Fibroblast of lung (primary cell): Measurements from ENCODE around the gene SCTR. TPM values are rescaled to one million over a fixed set of nuclear protein-coding genes. Genes with fewer than 3 reads are reported as not detected.

ENCODE experiments used
- DNase-seq, 2 donors: peaks; one replicate each; pipeline versions ENCODE4 v3.0.0 to v3.0.0-alpha.2; 2010; ENCODE audit warnings: low read depth in 2 of 2
- H2AFZ ChIP-seq: 2 replicates; pipeline ENCODE4 v1.5.1; 2012; ENCODE audit warnings: low read length, control low read depth, inconsistent platforms
- H3K27ac ChIP-seq: 2 replicates; pipeline ENCODE4 v1.5.1; 2011; ENCODE audit warnings: low read length, control low read depth; ENCODE audit not compliant: insufficient read depth
- H3K27me3 ChIP-seq: 2 replicates; pipeline ENCODE4 v1.5.1; 2011; ENCODE audit warnings: mild to moderate bottlenecking, low read length; ENCODE audit not compliant: control insufficient read depth, insufficient read depth
- H3K36me3 ChIP-seq: 2 replicates; pipeline ENCODE4 v1.5.1; 2011; ENCODE audit warnings: low read length; ENCODE audit not compliant: control insufficient read depth, insufficient read depth
- H3K4me1 ChIP-seq: 2 replicates; pipeline ENCODE4 v1.5.1; 2011; ENCODE audit warnings: low read length; ENCODE audit not compliant: control insufficient read depth, insufficient read depth; ENCODE audit errors: extremely low read depth
- H3K4me2 ChIP-seq: 2 replicates; pipeline ENCODE4 v1.5.1; 2011; ENCODE audit warnings: low read length, control low read depth; ENCODE audit not compliant: insufficient read depth; ENCODE audit errors: extremely low read depth
- H3K4me3 ChIP-seq, 4 experiments: fragments of 200-600 bp in 1 of 4; sonication (generic) in 1 of 4; replicated peaks in 1 of 4; 2 replicates each; pipeline ENCODE4 v1.5.1; 2011 to 2016; ENCODE audit warnings: low read length in 4 of 4, low read depth in 3 of 4, mild to moderate bottlenecking in 3 of 4, control low read depth in 2 of 4, inconsistent platforms in 1 of 4, mixed read lengths in 1 of 4; ENCODE audit not compliant: insufficient read depth in 1 of 4; ENCODE audit errors: control extremely low read depth in 1 of 4
- H3K79me2 ChIP-seq: 2 replicates; pipeline ENCODE4 v1.5.1; 2012; ENCODE audit warnings: mild to moderate bottlenecking, low read length, inconsistent platforms; ENCODE audit not compliant: control insufficient read depth, insufficient read depth
- H3K9ac ChIP-seq: 2 replicates; pipeline ENCODE4 v1.5.1; 2011; ENCODE audit warnings: mild to moderate bottlenecking, low read length, control low read depth; ENCODE audit not compliant: insufficient read depth
- H3K9me3 ChIP-seq: 2 replicates; pipeline ENCODE4 v1.5.1; 2012; ENCODE audit warnings: low read depth, low read length; ENCODE audit not compliant: control insufficient read depth, insufficient read depth
- H4K20me1 ChIP-seq: 2 replicates; pipeline ENCODE4 v1.5.1; 2011; ENCODE audit warnings: low read length; ENCODE audit not compliant: control insufficient read depth, insufficient read depth; ENCODE audit errors: extremely low read depth
- EZH2 ChIP-seq: IDR thresholded peaks from 2 replicates; pipeline ENCODE4 v1.5.1; 2012; ENCODE audit warnings: low read length, control low read depth, mild to moderate bottlenecking; ENCODE audit errors: missing control alignments
- polyA plus RNA-seq, 2 donors: library from polyadenylated mRNA; depleted of rRNA in 1 of 2; stranded (reverse) in 1 of 2; unstranded in 1 of 2; fragments of >200 nt; gene quantifications; 2 replicates each; pipeline ENCODE4 v1.2.1, GENCODE V29; 2011 to 2012; ENCODE audit warnings: missing spikeins in 1 of 2
- total RNA-seq: library from RNA; depleted of rRNA; stranded (reverse); fragments of >200 nt; gene quantifications from 2 replicates; pipeline ENCODE4 v1.2.1, GENCODE V29; 2014
- TF ChIP-seq, protein P1 (sequence below), 2 donors: IDR thresholded peaks in 1 of 2; conservative IDR thresholded peaks in 1 of 2; 1 replicate in 1 of 2; 2 replicates in 1 of 2; pipeline ENCODE4 v1.5.1; 2011 to 2012; ENCODE audit warnings: low read length in 2 of 2, control low read depth in 1 of 2, inconsistent platforms in 1 of 2, low read depth in 1 of 2, mild to moderate bottlenecking in 1 of 2

The SCTR gene
- total and polyA plus RNA-seq, 2 donors (not counting 1 experiment from before 2014, with no cell fraction given), result not detected

- H3K4me1 ChIP-seq, result no peaks in the 10 kb centered on the region
- no peak for DNase-seq
- no peak overlapping the region for H3K27ac ChIP-seq
- H3K4me3 ChIP-seq, result no peak overlapping the region
- H3K79me2 ChIP-seq, result no peaks in the 10 kb centered on the region
- H3K4me2 ChIP-seq, result no peak overlapping the region
- no peaks in the 10 kb centered on the region for H4K20me1 ChIP-seq
- H3K9ac ChIP-seq, result no peak overlapping the region
- TF ChIP-seq, protein P1, sequence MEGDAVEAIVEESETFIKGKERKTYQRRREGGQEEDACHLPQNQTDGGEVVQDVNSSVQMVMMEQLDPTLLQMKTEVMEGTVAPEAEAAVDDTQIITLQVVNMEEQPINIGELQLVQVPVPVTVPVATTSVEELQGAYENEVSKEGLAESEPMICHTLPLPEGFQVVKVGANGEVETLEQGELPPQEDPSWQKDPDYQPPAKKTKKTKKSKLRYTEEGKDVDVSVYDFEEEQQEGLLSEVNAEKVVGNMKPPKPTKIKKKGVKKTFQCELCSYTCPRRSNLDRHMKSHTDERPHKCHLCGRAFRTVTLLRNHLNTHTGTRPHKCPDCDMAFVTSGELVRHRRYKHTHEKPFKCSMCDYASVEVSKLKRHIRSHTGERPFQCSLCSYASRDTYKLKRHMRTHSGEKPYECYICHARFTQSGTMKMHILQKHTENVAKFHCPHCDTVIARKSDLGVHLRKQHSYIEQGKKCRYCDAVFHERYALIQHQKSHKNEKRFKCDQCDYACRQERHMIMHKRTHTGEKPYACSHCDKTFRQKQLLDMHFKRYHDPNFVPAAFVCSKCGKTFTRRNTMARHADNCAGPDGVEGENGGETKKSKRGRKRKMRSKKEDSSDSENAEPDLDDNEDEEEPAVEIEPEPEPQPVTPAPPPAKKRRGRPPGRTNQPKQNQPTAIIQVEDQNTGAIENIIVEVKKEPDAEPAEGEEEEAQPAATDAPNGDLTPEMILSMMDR (conservative IDR thresholded peaks at IDR 0.05 in 1 of 2, IDR thresholded peaks at IDR 0.05 in 1 of 2; ENCODE audit: low read depth in 1 of 2, low read length in 2 of 2), result no peak
- no peak for TF ChIP-seq EZH2
- no peaks in the 10 kb centered on the region for H3K36me3 ChIP-seq
- no peaks in the 10 kb centered on the region for H3K9me3 ChIP-seq
- no peaks in the 10 kb centered on the region for H3K27me3 ChIP-seq
- H2AFZ ChIP-seq, result no peak overlapping the region
These were observed 44.1 kb downstream of the SCTR start for GRCh38 chr2:119480184-119480583.

DNA sequence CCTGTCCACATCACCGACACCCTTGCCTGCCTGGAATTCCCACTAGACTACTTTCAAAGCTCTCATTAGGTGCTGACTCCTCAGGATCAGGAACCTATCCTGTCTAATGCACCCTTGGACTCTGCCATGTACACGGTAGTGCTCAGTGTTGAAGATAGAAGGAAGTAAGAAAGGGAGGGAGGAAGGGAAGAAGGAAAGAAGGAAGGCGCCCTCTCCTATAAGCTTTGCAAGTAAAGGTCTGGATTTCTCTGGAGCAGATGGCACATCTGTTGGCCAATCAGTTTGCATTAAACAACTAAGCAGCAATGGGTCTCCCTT lies 45.3 kb downstream of the SCTR start:
- Histone ChIP-seq H3K9me3 (no peaks in the 10 kb centered on the region), H3K4me1 (no peaks in the 10 kb centered on the region), H3K36me3 (no peaks in the 10 kb centered on the region), H4K20me1 (no peaks in the 10 kb centered on the region), H2AFZ (no peak overlapping the region), H3K27me3 (no peaks in the 10 kb centered on the region), H3K4me3 (no peak overlapping the region), H3K9ac (no peak overlapping the region), H3K27ac (no peak overlapping the region), H3K79me2 (no peaks in the 10 kb centered on the region), H3K4me2 (no peak overlapping the region)
- no peak for DNase-seq
- TF ChIP-seq EZH2, result no peak
- TF ChIP-seq, protein P1 (conservative IDR thresholded peaks at IDR 0.05 in 1 of 2, IDR thresholded peaks at IDR 0.05 in 1 of 2; ENCODE audit: low read depth in 1 of 2, low read length in 2 of 2), result no peak

- DNase-seq, result no peak
- Histone ChIP-seq H3K4me1 (no peaks in the 10 kb centered on the region), H3K27me3 (no peaks in the 10 kb centered on the region), H3K27ac (no peak overlapping the region), H3K79me2 (no peaks in the 10 kb centered on the region), H3K4me2 (no peak overlapping the region), H2AFZ (no peak overlapping the region), H3K9me3 (no peaks in the 10 kb centered on the region), H3K9ac (no peak overlapping the region), H4K20me1 (no peaks in the 10 kb centered on the region), H3K4me3 (no peak overlapping the region), H3K36me3 (no peaks in the 10 kb centered on the region)
- TF ChIP-seq, protein P1 (conservative IDR thresholded peaks at IDR 0.05 in 1 of 2, IDR thresholded peaks at IDR 0.05 in 1 of 2; ENCODE audit: low read depth in 1 of 2, low read length in 2 of 2), result no peak
- no peak for TF ChIP-seq EZH2
These were observed 45.9 kb downstream of the SCTR start for GRCh38 chr2:119478188-119478977.
